Stimulated activated CD8-positive, alpha-beta memory T cell treated with anti-CD3 and anti-CD28 coated beads, Interleukin-15, amount 100 ng/mL, for 4 hours (primary cell): ENCODE results near the gene IL22RA1.

Experiments used
- DNase-seq, 2 donors: peaks; one replicate each; pipeline ENCODE4 v3.0.0-alpha.2; 2020; ENCODE audit warnings: low read depth in 2 of 2

The IL22RA1 gene

DNA sequence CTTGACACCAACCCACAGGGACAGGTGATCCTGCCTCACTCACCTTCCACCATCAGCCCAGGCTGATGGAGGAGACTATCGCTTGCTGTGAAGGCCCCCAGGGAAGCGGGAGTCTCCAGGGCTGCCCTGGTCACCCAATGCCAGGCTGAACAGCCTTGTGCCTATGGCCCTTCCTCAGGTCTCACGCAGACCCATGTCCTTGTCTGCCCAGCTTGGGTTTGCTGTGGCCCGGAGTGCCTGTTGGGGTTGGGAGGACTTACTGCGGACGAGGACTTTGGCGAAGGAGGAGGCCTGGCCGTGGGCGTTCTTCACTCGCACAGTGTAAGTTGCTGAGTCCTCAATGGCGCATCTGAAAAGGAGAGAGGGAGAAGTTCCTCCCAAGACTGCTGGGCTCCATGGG lies 45.3 kb downstream of the IL22RA1 start:
- DNase-seq = no peak

- DNase-seq = no peak
Observed at GRCh38 chr1:24096739-24097103, 46.2 kb downstream of the IL22RA1 start.

DNA sequence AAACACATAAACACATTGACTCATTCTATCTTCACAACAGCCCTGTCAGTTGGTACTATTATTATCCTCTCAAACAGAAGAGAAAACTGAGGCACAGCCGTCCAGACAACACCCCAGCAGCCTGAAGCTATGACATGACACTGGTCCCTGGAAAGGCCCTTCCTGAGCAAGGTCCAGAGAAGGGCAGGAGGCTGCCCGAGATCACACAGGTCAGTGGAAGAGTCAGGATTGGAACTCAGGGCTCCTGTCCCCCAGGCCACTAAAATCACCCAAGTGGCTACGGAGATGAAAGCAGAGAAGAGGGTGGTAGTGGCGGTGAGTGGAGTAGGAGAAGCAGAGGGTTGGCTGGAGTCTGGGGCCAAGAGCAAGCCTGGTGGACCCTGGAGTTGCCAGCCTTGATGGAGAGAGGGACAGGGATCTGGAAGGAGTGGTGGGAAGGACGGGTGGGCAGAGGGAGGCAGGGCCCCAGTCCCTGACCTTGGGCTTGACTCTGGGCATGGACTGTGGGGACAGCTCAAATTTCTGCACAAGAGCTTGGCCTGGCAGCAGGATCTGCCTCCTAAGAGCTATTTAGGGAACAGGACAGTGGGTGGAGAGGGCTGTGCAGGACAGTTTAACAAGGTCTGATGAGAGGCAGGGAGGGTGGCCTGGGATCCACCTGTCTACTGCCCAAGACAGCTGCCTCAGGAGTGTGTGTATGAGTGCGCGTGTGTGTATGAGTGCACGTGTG lies 46.8 kb downstream of the IL22RA1 start:
- no peak for DNase-seq

GRCh38 chr1:24095140-24095859 lies 47.6 kb downstream of the IL22RA1 start:
- no peak for DNase-seq

GRCh38 chr1:24094554-24094953 lies 48.4 kb downstream of the IL22RA1 start:
- no peak for DNase-seq

DNA sequence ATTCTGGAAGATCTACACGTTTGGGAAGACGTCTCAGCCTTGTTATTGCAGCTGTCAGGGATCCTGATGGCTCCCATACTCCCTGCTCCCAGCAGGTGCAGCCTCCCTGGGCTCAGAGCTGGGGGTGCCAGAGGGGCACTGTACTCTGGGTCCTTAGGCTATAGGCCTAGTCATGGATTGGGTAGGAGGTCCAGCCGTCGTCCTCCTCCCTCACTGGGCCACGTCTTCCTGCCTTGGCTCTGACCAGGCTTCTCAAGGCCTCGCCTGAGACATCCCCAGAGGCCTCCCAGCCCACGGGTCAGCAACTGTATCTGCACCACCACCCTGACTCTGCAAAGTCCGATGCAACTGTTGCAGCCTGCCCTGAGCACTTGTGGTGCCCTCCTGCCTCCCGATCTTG lies 49.2 kb downstream of the IL22RA1 start:
- DNase-seq = no peak

- no peak for DNase-seq
Observed at GRCh38 chr1:24092979-24093378, 50.0 kb downstream of the IL22RA1 start.

DNA sequence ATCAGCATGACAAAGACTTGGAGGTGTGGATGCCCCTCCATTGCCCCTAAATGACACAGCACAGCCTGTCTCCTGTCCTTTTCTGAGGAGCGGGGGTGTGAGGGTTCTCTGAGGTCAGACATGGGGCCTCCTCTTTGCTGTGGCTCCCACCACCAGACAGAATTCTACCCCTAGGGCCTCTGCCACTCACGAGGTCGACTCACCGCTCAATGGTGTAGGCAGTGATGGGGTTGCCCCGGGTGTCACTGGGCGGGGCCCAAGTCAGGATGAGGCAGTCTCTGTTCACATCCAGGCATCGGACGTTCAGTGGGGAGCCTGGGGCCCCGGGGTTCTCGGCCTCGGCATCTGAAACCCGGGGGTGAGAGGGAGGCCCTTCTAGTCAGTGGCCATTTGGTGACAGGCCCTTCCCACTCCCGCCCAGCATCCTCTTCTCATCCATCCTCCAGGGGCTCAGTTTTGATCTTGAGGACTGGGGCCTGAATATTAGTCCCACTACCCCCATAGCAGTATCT lies 50.9 kb downstream of the IL22RA1 start:
- DNase-seq = no peak

- no peak for DNase-seq
Observed at GRCh38 chr1:24090736-24091135, 52.2 kb downstream of the IL22RA1 start.

- no peak for DNase-seq
Observed at GRCh38 chr1:24089743-24090555, 53.0 kb downstream of the IL22RA1 start.

- DNase-seq = no peak
Observed at GRCh38 chr1:24089027-24089742, 53.8 kb downstream of the IL22RA1 start.

GRCh38 chr1:24086466-24086865 lies 56.5 kb downstream of the IL22RA1 start:
- DNase-seq = no peak

GRCh38 chr1:24085546-24085945 lies 57.4 kb downstream of the IL22RA1 start:
- no peak for DNase-seq

DNA sequence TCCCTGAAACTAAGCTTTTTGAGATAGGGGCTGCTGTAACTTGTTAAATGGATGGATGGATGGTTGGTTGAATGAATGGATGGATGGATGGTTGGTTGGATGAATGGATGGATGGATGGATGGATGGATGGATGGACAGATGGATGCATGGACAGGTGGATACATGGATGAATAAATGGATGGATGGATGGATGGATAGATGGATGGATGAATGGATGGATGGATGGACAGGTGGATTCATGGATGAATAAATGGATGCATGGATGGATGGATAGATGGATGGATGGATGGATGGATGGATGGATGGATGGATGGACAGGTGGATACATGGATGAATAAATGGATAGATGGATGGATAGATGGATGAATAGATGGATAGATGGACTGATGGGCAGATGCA lies 57.9 kb downstream of the IL22RA1 start:
- DNase-seq = no peak

DNA sequence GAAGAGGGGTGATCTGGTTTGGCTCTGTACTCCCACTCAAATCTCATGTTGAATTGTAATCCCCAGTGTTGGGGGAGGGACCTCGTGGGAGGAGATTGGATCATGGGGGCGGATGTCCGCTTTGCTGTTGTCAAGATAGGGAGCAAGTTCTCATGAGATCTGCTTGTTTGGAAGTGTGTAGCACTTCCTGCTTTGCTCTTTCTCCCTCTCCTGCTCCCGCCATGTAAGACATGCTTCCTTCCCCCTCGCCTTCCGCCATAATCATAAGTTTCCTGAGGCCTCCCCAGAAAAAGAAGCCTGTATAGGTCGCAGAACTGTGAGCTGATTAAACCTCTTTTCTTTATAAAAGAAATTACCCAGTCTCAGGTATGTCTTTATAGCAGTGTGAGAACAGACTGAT lies 58.9 kb downstream of the IL22RA1 start:
- DNase-seq = no peak

GRCh38 chr1:24082372-24082771 lies 60.6 kb downstream of the IL22RA1 start:
- no peak for DNase-seq

DNA sequence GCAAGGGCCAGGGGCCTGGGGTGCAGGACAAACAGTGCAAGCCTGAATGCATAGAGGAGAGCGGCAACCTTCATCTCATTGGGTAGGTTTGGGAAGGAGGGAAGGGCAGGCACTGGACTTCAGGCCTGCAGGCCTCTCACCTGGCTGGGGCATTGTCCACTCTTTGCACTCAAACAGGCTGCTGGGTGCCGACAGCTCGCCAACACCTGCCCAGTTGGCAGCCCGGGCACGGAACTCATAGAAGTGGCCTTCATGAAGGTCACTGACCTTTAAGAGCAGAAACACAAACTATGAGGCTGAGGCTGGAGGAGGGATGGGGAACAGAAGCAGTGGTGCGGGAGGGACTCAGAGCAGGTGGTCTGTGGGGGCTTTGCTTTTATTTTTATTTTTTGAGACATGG lies 61.8 kb downstream of the IL22RA1 start:
- no peak for DNase-seq

GRCh38 chr1:24080131-24080530 lies 62.8 kb downstream of the IL22RA1 start:
- DNase-seq = no peak

DNA sequence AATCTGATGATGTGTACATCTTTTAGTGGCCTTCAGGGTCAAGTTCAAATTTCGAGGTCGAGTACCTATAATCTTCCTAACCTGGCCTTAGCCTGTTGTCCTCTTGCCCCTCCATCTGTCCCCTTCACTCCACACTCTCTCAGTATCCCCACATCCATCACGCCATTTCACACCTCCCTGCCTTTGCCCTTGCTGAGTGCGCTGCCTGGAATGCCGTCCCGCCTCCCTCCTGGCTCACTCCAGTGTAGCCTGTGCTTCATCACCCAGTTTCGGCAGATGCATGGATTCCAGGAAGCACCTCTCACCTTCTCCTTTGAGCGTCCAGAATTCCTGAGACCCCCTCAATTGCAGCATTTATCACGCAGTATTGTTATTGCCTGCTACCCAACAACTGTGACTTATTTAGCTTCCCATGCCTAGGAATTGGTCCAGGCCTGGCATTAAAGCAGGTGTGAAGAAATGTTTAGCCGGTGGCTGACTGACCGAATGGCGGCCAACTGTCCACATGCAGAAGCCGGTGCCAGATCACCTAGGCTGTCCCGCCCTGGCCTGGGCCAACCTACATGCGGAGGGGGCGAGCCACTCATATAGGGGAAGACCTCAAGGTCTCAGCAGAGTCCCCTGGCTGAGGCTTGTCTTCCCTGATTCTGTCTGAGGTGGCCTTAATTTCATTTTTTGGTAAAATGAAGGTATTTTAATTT lies 65.5 kb downstream of the IL22RA1 start:
- no peak for DNase-seq

- DNase-seq = no peak
Observed at GRCh38 chr1:24075946-24076345, 67.0 kb downstream of the IL22RA1 start.

DNA sequence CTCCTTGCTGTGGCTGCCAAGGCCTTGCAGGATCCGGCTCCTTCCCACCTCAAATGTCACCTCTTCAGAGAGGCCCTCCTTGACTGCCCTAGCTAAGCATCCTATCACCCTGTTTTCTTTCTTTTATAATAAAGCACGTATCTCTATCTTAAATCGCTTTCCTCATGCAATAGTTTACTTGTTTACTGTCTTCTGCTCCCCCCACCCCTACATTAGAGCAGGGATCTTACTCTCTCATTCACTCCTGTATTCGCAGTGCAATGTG lies 67.4 kb downstream of the IL22RA1 start:
- DNase-seq = no peak
